ENCODE data around the gene MACROH2A1.

GRCh38 chr5:135347392-135347791 lies 51.6 kb downstream of the MACROH2A1 start:
- TF ChIP-seq TCF12 (IDR thresholded peaks at IDR 0.05; ENCODE audit: low read depth) (no peak), MAX (IDR thresholded peaks at IDR 0.05) (no peak), EGR1 (IDR thresholded peaks at IDR 0.05) (no peak), CREB1 (IDR thresholded peaks at IDR 0.05; ENCODE audit: low read depth) (no peak), YY1 (IDR thresholded peaks at IDR 0.05; ENCODE audit: low read depth) (no peak), EP300 (IDR thresholded peaks at IDR 0.05; ENCODE audit: borderline replicate concordance) (no peak)
- TF ChIP-seq, protein P1, sequence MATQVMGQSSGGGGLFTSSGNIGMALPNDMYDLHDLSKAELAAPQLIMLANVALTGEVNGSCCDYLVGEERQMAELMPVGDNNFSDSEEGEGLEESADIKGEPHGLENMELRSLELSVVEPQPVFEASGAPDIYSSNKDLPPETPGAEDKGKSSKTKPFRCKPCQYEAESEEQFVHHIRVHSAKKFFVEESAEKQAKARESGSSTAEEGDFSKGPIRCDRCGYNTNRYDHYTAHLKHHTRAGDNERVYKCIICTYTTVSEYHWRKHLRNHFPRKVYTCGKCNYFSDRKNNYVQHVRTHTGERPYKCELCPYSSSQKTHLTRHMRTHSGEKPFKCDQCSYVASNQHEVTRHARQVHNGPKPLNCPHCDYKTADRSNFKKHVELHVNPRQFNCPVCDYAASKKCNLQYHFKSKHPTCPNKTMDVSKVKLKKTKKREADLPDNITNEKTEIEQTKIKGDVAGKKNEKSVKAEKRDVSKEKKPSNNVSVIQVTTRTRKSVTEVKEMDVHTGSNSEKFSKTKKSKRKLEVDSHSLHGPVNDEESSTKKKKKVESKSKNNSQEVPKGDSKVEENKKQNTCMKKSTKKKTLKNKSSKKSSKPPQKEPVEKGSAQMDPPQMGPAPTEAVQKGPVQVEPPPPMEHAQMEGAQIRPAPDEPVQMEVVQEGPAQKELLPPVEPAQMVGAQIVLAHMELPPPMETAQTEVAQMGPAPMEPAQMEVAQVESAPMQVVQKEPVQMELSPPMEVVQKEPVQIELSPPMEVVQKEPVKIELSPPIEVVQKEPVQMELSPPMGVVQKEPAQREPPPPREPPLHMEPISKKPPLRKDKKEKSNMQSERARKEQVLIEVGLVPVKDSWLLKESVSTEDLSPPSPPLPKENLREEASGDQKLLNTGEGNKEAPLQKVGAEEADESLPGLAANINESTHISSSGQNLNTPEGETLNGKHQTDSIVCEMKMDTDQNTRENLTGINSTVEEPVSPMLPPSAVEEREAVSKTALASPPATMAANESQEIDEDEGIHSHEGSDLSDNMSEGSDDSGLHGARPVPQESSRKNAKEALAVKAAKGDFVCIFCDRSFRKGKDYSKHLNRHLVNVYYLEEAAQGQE (IDR thresholded peaks at IDR 0.05; ENCODE audit: low read depth) = no peak

Data from Ishikawa (cell line).